Activated CD8-positive, alpha-beta T cell treated with anti-CD3 and anti-CD28 coated beads for 36 hours (primary cell): Measurements from ENCODE around the gene EIF2S1. TPM values are rescaled to one million over a fixed set of nuclear protein-coding genes. Genes with fewer than 3 reads are reported as not detected.
"Not testable (repeated sequence)": the region's sequence is repeated elsewhere in the genome, so short reads cannot be mapped to it uniquely, and the experiment has no call there.

Experiments used
- ATAC-seq: fragments of 200-7000 bp; cut with Tn5 transposase; one replicate; pipeline ENCODE4 v1.10.0; 2021; ENCODE audit warnings: mild to moderate bottlenecking, moderate library complexity
- CTCF ChIA-PET: fragments of 350-600 bp; sonication (Branson Sonifier 250); formaldehyde crosslinking; loops from one replicate; lab custom pipeline; 2021; ENCODE audit warnings: antibody characterized with exemption; lab: Charles Lee
- POLR2A ChIA-PET: fragments of 350-600 bp; sonication (Branson Sonifier 250); formaldehyde crosslinking; loops from one replicate; lab custom pipeline; 2021; ENCODE audit warnings: antibody characterized with exemption; lab: Charles Lee
- DNase-seq: peaks from one replicate; pipeline ENCODE4 v3.0.0-alpha.2; 2020
- H3K27ac Mint-ChIP-seq: one replicate; pipeline ENCODE4 v1.8.0; 2021; ENCODE audit warnings: mild to moderate bottlenecking, mixed read lengths
- H3K27me3 Mint-ChIP-seq: one replicate; pipeline ENCODE4 v1.8.0; 2021; ENCODE audit warnings: mixed read lengths
- H3K36me3 Mint-ChIP-seq: one replicate; pipeline ENCODE4 v1.8.0; 2021; ENCODE audit warnings: low read depth, mixed read lengths
- H3K4me1 Mint-ChIP-seq: one replicate; pipeline ENCODE4 v1.8.0; 2021; ENCODE audit warnings: low read depth, mixed read lengths
- H3K4me3 Mint-ChIP-seq: one replicate; pipeline ENCODE4 v1.8.0; 2021; ENCODE audit warnings: mild to moderate bottlenecking, moderate library complexity, mixed read lengths
- H3K9me3 Mint-ChIP-seq: one replicate; pipeline ENCODE4 v1.8.0; 2021; ENCODE audit warnings: mixed read lengths
- CTCF ChIP-seq: fragments of 200-600 bp; IDR thresholded peaks from one replicate; pipeline ENCODE4 v1.8.0; 2022; ENCODE audit warnings: antibody characterized with exemption, mild to moderate bottlenecking
- intact Hi-C: fragments of 100-400 bp; cut with micrococcal nuclease; formaldehyde crosslinking; loops from one replicate; pipeline ENCODE4 v1.10.0; 2022
- total RNA-seq, 2 experiments: library from RNA; stranded (reverse); gene quantifications; one replicate each; pipeline ENCODE4 v1.2.3, GENCODE V29; 2021

Gene EIF2S1
- total RNA-seq, 2 experiments from 2014 or later = 210 to 219 TPM

DNA sequence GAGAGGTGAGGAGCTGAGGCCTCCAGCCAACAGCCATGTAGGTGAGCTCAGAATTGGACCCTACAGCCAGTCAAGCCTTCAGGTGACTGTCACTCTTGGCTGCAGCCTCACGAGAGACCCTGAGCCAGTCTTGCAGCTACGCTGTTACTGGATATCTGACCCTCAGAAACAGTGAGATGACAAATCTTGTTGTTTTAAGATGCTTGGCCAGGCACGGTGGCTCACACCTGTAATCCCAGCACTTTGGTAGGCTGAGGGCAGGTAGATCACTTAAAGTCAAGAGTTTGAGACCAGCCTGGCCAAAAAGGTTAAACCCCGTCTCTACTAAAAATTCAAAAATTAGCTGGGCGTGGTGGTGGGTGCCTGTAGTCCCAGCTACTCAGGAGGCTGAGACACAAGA, 45.6 kb downstream of the EIF2S1 start:
- intact Hi-C loops = no loop called here
- no peaks in the 10 kb centered on the region for H3K4me1 Mint-ChIP-seq
- TF ChIP-seq CTCF = no peak
- no peaks in the 10 kb centered on the region for H3K9me3 Mint-ChIP-seq
- H3K27ac Mint-ChIP-seq = no peak overlapping the region
- no peak overlapping the region for H3K4me3 Mint-ChIP-seq
- CTCF ChIA-PET = interaction anchor here (0.8 to 2.8 kb wide), 2 partner anchors 14 to 166 kb away, joined by 3 to 11 read pairs; no protein-coding TSS in a partner anchor
- DNase-seq (no peak), ATAC-seq (no peak)
- POLR2A ChIA-PET = interaction anchor here (0.9 kb wide), 1 partner anchor 40 kb away, joined by 4 read pairs; no protein-coding TSS in a partner anchor
- H3K27me3 Mint-ChIP-seq = no peaks in the 10 kb centered on the region
- no peaks in the 10 kb centered on the region for H3K36me3 Mint-ChIP-seq

DNA sequence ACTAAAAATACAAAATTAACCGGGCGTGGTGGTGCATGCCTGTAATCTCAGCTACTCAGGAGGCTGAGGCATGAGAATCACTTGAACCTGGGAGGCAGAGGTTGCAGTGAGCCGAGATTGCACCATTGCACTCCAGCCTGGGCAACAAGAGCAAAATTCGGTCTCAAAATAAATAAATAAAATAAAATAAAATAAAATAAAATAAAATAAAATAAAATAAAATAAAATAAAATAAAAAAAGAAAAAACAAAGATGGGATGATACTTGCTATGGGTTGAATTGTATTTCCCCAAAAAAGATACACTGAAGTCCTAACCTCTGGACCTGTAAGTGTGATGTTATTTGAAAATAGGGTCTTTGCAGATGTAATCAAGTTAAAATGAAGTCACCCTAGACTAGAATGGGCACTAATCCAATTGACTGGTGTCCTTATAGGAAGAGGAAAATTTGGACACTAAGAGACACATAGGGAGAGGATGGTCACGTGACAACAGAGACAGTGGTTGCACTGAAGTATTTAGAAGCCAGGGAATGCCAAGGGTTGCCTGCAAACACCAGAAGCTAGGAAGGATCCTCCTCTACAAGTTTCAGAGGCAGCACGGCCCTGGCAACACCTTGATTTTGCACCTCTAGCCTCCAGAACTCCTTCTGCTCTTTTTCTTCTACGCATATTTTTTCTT, 48.1 kb downstream of the EIF2S1 start:
- POLR2A ChIA-PET, DNase-seq, H3K4me1 Mint-ChIP-seq, H3K36me3 Mint-ChIP-seq, ATAC-seq, H3K4me3 Mint-ChIP-seq, H3K9me3 Mint-ChIP-seq, intact Hi-C loops, H3K27ac Mint-ChIP-seq: not testable (repeated sequence)
- H3K27me3 Mint-ChIP-seq = peaks cover 14% of the 10 kb centered on the region
- CTCF ChIA-PET = interaction anchor here (2.9 kb wide), 1 partner anchor 19 kb away, joined by 12 read pairs; no protein-coding TSS in a partner anchor

DNA sequence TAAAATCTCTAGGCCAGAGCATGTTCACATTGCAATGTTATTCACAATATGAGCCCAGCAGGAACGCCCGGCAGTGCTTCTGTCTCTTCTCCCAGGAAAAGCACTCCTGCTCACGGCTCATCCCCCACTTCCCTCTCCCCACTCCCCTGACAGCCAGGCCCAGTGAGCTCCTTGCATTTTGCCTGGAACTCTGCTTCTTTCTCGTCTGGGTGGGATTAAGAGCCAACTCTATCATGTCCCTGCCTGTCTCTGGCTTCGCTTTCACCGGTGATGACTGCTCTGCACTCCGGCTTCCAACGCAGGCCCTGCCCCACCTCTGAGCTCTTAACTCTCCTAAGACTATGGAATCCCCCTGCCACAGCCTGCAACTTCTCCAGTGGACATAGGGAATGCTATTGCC, 49.3 kb downstream of the EIF2S1 start:
- Mint-ChIP-seq H3K4me1 (peaks cover 12% of the 10 kb centered on the region), H3K9me3 (no peaks in the 10 kb centered on the region), H3K36me3 (no peaks in the 10 kb centered on the region), H3K27ac (no peak overlapping the region), H3K27me3 (peaks cover 14% of the 10 kb centered on the region), H3K4me3 (no peak overlapping the region)
- ATAC-seq = no peak
- no peak for TF ChIP-seq CTCF
- CTCF ChIA-PET = interaction anchor here (2.9 kb wide), 1 partner anchor 18 kb away, joined by 12 read pairs; no protein-coding TSS in a partner anchor
- POLR2A ChIA-PET = interaction anchor here (1.1 to 1.4 kb wide), 2 partner anchors 23 to 138 kb away, joined by 3 to 6 read pairs; no protein-coding TSS in a partner anchor
- intact Hi-C loops = no loop called here
- no peak for DNase-seq

DNA sequence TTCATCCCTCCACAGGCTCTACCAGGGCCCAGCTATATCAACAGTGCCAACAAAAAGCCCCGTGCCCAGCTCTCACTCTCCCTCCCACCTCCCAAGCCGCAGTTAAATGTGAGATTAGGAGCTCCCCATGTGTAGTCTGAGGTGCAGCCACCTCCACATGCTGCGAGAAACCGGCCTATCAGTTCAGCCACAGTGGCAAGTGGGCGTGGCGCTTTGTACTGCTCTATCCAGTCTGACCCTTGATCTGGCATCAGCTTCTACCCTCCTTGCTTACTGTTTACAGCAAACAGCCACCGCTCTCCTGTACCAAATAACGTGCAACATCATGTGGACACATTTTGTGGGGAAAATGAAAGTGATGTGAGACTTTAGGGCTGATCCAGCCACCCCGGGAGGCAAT, 50.2 kb downstream of the EIF2S1 start:
- Mint-ChIP-seq H3K36me3 (no peaks in the 10 kb centered on the region), H3K27me3 (peaks cover 14% of the 10 kb centered on the region), H3K4me1 (peaks cover 14% of the 10 kb centered on the region), H3K9me3 (no peaks in the 10 kb centered on the region), H3K4me3 (no peak overlapping the region), H3K27ac (no peak overlapping the region)
- POLR2A ChIA-PET = interaction anchor here (0.6 to 1.5 kb wide), 4 partner anchors 24 to 137 kb away, joined by 3 to 6 read pairs (median 4); partner anchors contain the start of gene ATP6V1D
- CTCF ChIA-PET = interaction anchor here (0.6 to 2.9 kb wide), 6 partner anchors 10 to 162 kb away, joined by 3 to 12 read pairs (median 5); no protein-coding TSS in a partner anchor
- intact Hi-C loops = no loop called here
- ATAC-seq (no peak), DNase-seq (no peak)
- no peak for TF ChIP-seq CTCF

- Mint-ChIP-seq H3K27me3 (peaks cover 17% of the 10 kb centered on the region), H3K27ac (no peak overlapping the region), H3K9me3 (no peaks in the 10 kb centered on the region), H3K4me3 (no peak overlapping the region), H3K4me1 (peaks cover 14% of the 10 kb centered on the region), H3K36me3 (no peaks in the 10 kb centered on the region)
- ChIA-PET CTCF (interaction anchor here (1.1 to 2.9 kb wide), 5 partner anchors 9 to 161 kb away, joined by 5 to 12 read pairs (median 5); no protein-coding TSS in a partner anchor), POLR2A (interaction anchor here (1.5 kb wide), 1 partner anchor 52 kb away, joined by 4 read pairs; the partner anchor contains the start of gene ATP6V1D)
- no peak for ATAC-seq
- DNase-seq = no peak
- TF ChIP-seq CTCF = no peak
- intact Hi-C loops = no loop called here
Observed at GRCh38 chr14:67411370-67411769, 51.2 kb downstream of the EIF2S1 start.
